Measurements from ENCODE around the gene CHMP4B. TPM values are rescaled to one million over a fixed set of nuclear protein-coding genes. Genes with fewer than 3 reads are reported as not detected.
A peak's percentile ranks its signal among the peaks of the same experiment; 100 is the strongest.

The CHMP4B gene
- total RNA-seq, 6 donors from 2014 or later, result 71.2 to 139 (median 104) TPM

GRCh38 chr20:33828326-33828844 lies 17.2 kb downstream of the CHMP4B start:
- DNase-seq (no peak), ATAC-seq (ENCODE audit: low FRiP score in 2 of 2) (no peak)
- H3K36me3 ChIP-seq, result peaks cover 0 to 2% (median 0%) of the 10 kb centered on the region in 4 donors
- H3K27me3 ChIP-seq, result no peaks in the 10 kb centered on the region
- H3K27ac ChIP-seq, result peak overlapping the region in 2 of 4 donors; percentile 58 to 66
- no peak overlapping the region for H3K4me3 ChIP-seq
- WGBS, 2 donors, result 62 to 65% methylated on average over 9 of the region's 9 CpGs
- peaks cover 71 to 89% (median 80%) of the 10 kb centered on the region in 4 donors for H3K4me1 ChIP-seq
- TF ChIP-seq POLR2A (IDR thresholded peaks at IDR 0.05) (no peak), EP300 (IDR thresholded peaks at IDR 0.05) (no peak), CTCF (IDR thresholded peaks at IDR 0.05) (no peak), POLR2AphosphoS5 (IDR thresholded peaks at IDR 0.05) (no peak)
- no peaks in the 10 kb centered on the region for H3K9me3 ChIP-seq

GRCh38 chr20:33828967-33829560 lies 17.9 kb downstream of the CHMP4B start:
- Histone ChIP-seq H3K27me3 (no peaks in the 10 kb centered on the region), H3K4me3 (no peak overlapping the region), H3K4me1 (peaks cover 78 to 92% (median 84%) of the 10 kb centered on the region in 4 donors), H3K9me3 (no peaks in the 10 kb centered on the region), H3K36me3 (no peaks in the 10 kb centered on the region), H3K27ac (peak overlapping the region in 3 of 4 donors; percentile 14 to 66 (median 58))
- ATAC-seq (ENCODE audit: low FRiP score in 2 of 2) (no peak), DNase-seq (no peak)
- WGBS, 2 donors, result 63 to 83% methylated on average over 3 of the region's 3 CpGs
- TF ChIP-seq POLR2A (IDR thresholded peaks at IDR 0.05), result no peak
- TF ChIP-seq POLR2AphosphoS5 (IDR thresholded peaks at IDR 0.05), result no peak
- TF ChIP-seq EP300 (IDR thresholded peaks at IDR 0.05), result no peak
- TF ChIP-seq CTCF (IDR thresholded peaks at IDR 0.05), result no peak

- Histone ChIP-seq H3K4me3 (no peak overlapping the region), H3K27me3 (no peaks in the 10 kb centered on the region), H3K9me3 (no peaks in the 10 kb centered on the region), H3K36me3 (no peaks in the 10 kb centered on the region), H3K4me1 (peaks cover 75 to 90% (median 82%) of the 10 kb centered on the region in 4 donors), H3K27ac (peak overlapping the region in 2 of 4 donors; percentile 11 to 58)
- DNase-seq (no peak), ATAC-seq (ENCODE audit: low FRiP score in 2 of 2) (no peak)
- 72 to 78% methylated on average over 3 of the region's 3 CpGs for WGBS, 2 donors
- TF ChIP-seq POLR2A (IDR thresholded peaks at IDR 0.05) (no peak), POLR2AphosphoS5 (IDR thresholded peaks at IDR 0.05) (no peak), EP300 (IDR thresholded peaks at IDR 0.05) (no peak), CTCF (IDR thresholded peaks at IDR 0.05) (no peak)
Measured at GRCh38 chr20:33829636-33830035, 18.5 kb downstream of the CHMP4B start.

GRCh38 chr20:33830371-33830770 lies 19.2 kb downstream of the CHMP4B start:
- TF ChIP-seq EP300 (IDR thresholded peaks at IDR 0.05), result no peak
- TF ChIP-seq CTCF (IDR thresholded peaks at IDR 0.05), result no peak
- TF ChIP-seq POLR2AphosphoS5 (IDR thresholded peaks at IDR 0.05), result no peak
- no peak for TF ChIP-seq POLR2A (IDR thresholded peaks at IDR 0.05)
- H3K9me3 ChIP-seq, result no peaks in the 10 kb centered on the region
- WGBS, 2 donors, result 67 to 68% methylated on average over 4 of the region's 4 CpGs
- H3K27ac ChIP-seq, result peak overlapping the region in 2 of 4 donors; percentile 11 to 58
- H3K36me3 ChIP-seq, result no peaks in the 10 kb centered on the region
- no peak for DNase-seq
- peaks cover 73 to 85% (median 77%) of the 10 kb centered on the region in 4 donors for H3K4me1 ChIP-seq
- H3K27me3 ChIP-seq, result no peaks in the 10 kb centered on the region
- ATAC-seq (ENCODE audit: low FRiP score in 2 of 2), result no peak
- no peak overlapping the region for H3K4me3 ChIP-seq

Data from upper lobe of left lung (tissue), 6 donors.